ENCODE results near the gene PIP5K1C.

- TF ChIP-seq POLR2AphosphoS5 (IDR thresholded peaks at IDR 0.05; ENCODE audit: borderline replicate concordance, low read depth, low read length) (no peak), EZH2 (IDR thresholded peaks at IDR 0.05) (no peak), FOXP2 (optimal IDR thresholded peaks at IDR 0.05; ENCODE audit: control extremely low read depth, extremely low read length, insufficient read depth) (no peak)
These were observed 41.2 kb downstream of the PIP5K1C start for GRCh38 chr19:3658870-3659745.
